Thyroid gland (tissue), 4 donors: Measurements from ENCODE around the gene ZIC2. TPM values are rescaled to one million over a fixed set of nuclear protein-coding genes. Genes with fewer than 3 reads are reported as not detected.

Source experiments
- DNase-seq, 2 donors: peaks; one replicate each; pipeline ENCODE4 v3.0.0-alpha.2; 2019
- H3K27ac ChIP-seq, 3 donors: fragments of 200-600 bp; sonication (generic); 1 replicate in 2 of 3; 2 replicates in 1 of 3; pipeline ENCODE4 v1.5.1; 2016 to 2019; ENCODE audit warnings: mild to moderate bottlenecking in 1 of 3, moderate library complexity in 1 of 3
- H3K27me3 ChIP-seq: fragments of 200-600 bp; sonication (generic); one replicate; pipeline ENCODE4 v1.5.1; 2019
- H3K36me3 ChIP-seq, 2 donors: fragments of 200-600 bp; sonication (generic); one replicate each; pipeline ENCODE4 v1.5.1; 2016 to 2019
- H3K4me1 ChIP-seq, 2 donors: fragments of 200-600 bp; sonication (generic); one replicate each; pipeline ENCODE4 v1.5.1; 2017 to 2019
- H3K4me3 ChIP-seq, 3 donors: fragments of 200-600 bp; sonication (generic); replicated peaks in 1 of 3; 1 replicate in 2 of 3; 2 replicates in 1 of 3; pipeline ENCODE4 v1.5.1; 2016; ENCODE audit warnings: mild to moderate bottlenecking in 1 of 3
- H3K9me3 ChIP-seq: fragments of 200-600 bp; sonication (generic); one replicate; pipeline ENCODE4 v1.5.1; 2017
- POLR2A ChIP-seq, 2 donors: fragments of 450-650 bp; IDR thresholded peaks; one replicate each; pipeline ENCODE4 v1.6.1; 2017; ENCODE audit warnings: antibody characterized with exemption in 2 of 2, mild to moderate bottlenecking in 2 of 2, moderate library complexity in 1 of 2
- WGBS, 2 donors: methylation state at CpG; one replicate each; pipeline ENCODE4 v1.1.5; 2017; 5-methylcytosine and 5-hydroxymethylcytosine counted together
- intact Hi-C: fragments of 100-400 bp; cut with DNase I; formaldehyde crosslinking; loops from one replicate; pipeline ENCODE4 v1.15.1; 2023
- total RNA-seq, 4 donors: library from RNA; depleted of rRNA; stranded (reverse); fragments of >200 nt; gene quantifications; one replicate each; pipeline ENCODE4 v1.2.3, GENCODE V29; 2016
- TF ChIP-seq, protein P1 (sequence below), 6 experiments: fragments of 200-600 bp in 3 of 6; fragments of 450-650 bp in 3 of 6; sonication (generic) in 3 of 6; IDR thresholded peaks; one replicate each; pipeline ENCODE4 v1.5.1; 2016 to 2019; ENCODE audit warnings: antibody characterized with exemption in 6 of 6, mild to moderate bottlenecking in 2 of 6, inconsistent platforms in 1 of 6, moderate library complexity in 1 of 6

ZIC2 gene
- total RNA-seq, 4 donors from 2014 or later = not detected

DNA sequence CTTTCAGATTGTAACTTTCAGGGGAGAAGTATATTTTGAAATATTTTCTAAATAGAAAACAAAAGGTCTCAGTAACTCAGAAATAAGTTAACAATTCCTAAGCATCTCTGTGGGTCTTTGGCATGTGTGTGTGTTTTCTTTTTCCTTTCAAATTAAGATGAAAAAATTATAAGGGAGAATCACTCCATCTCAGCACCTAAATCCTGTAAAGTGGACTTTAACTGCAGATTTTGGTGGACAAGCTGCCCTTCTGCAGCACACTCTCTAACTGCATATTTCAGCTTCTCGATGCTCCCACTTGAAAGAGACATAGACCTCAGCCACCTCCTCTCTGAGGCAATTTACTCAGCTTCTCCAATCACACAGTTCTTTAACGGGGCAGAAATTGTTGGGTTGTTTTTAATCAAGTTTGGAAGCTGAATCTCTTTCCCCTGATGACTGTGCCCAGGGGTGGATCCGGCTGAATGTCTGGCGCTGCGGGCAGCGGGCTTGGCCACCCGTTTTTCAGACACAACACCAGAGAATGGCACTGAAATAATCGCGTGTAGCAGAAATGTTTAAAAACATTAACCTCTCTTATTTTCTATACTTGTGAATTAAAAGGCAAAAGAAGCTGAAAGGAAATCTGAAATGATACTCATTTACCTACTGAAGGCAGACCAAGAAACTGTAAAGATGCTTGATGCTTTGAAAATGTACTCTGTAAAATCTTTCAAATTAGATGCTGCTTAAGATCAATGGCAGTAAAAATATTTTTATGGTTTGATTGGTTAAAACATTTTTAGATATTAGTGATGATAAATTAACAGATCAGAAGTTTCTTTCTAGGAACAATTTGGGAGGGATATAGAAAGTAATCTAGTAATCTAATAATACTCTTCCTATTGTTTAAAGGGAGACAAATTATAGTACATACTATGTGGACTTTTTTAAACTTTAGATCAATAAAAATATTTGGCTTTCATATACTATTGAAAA, 12.4 kb downstream of the ZIC2 start:
- DNase-seq = no peak
- peaks cover 86% of the 10 kb centered on the region for H3K27me3 ChIP-seq

DNA sequence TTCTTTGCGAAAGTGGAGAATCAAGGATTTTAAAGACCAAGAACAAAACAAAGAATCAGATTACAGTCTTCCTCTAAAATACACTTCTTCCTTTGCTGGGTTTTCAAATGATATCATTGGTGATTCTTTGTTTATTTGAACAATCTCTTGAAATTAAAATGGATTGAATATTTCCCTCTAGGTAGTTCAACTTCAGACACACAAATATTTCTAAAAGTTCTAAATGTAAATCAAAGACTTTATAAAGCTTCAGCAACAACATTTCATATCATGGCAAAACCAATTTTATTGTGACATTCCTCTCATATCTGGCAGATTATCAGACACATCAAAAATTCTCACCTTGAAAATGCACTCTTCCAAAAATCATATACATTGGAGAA, 13.0 kb downstream of the ZIC2 start:
- peaks cover 81% of the 10 kb centered on the region for H3K27me3 ChIP-seq
- 24 to 30% methylated on average over 1 of the region's 1 CpG for WGBS, 2 donors
- H3K4me3 ChIP-seq = no peak overlapping the region
- TF ChIP-seq, protein P1, sequence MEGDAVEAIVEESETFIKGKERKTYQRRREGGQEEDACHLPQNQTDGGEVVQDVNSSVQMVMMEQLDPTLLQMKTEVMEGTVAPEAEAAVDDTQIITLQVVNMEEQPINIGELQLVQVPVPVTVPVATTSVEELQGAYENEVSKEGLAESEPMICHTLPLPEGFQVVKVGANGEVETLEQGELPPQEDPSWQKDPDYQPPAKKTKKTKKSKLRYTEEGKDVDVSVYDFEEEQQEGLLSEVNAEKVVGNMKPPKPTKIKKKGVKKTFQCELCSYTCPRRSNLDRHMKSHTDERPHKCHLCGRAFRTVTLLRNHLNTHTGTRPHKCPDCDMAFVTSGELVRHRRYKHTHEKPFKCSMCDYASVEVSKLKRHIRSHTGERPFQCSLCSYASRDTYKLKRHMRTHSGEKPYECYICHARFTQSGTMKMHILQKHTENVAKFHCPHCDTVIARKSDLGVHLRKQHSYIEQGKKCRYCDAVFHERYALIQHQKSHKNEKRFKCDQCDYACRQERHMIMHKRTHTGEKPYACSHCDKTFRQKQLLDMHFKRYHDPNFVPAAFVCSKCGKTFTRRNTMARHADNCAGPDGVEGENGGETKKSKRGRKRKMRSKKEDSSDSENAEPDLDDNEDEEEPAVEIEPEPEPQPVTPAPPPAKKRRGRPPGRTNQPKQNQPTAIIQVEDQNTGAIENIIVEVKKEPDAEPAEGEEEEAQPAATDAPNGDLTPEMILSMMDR (IDR thresholded peaks at IDR 0.05) = no peak
- TF ChIP-seq POLR2A (IDR thresholded peaks at IDR 0.05) = no peak
- DNase-seq = no peak
- H3K36me3 ChIP-seq = no peaks in the 10 kb centered on the region
- H3K9me3 ChIP-seq = no peaks in the 10 kb centered on the region
- no peak overlapping the region for H3K27ac ChIP-seq
- intact Hi-C loops = loop anchor here (5.0 kb wide), 1 partner anchor 37 kb away; no protein-coding TSS in a partner anchor
- H3K4me1 ChIP-seq = peaks cover 0 to 5% of the 10 kb centered on the region in 2 donors

More for the DNA sequence above, 12.4 kb downstream of the ZIC2 start:
- Histone ChIP-seq H3K9me3 (no peaks in the 10 kb centered on the region), H3K4me3 (no peak overlapping the region), H3K27ac (no peak overlapping the region), H3K36me3 (no peaks in the 10 kb centered on the region), H3K4me1 (peaks cover 0 to 10% of the 10 kb centered on the region in 2 donors)
- WGBS, 2 donors = 11 to 12% methylated on average over 9 of the region's 9 CpGs
- intact Hi-C loops = no loop called here
- no peak for TF ChIP-seq POLR2A (IDR thresholded peaks at IDR 0.05)
- TF ChIP-seq, protein P1 (IDR thresholded peaks at IDR 0.05) = no peak

DNA sequence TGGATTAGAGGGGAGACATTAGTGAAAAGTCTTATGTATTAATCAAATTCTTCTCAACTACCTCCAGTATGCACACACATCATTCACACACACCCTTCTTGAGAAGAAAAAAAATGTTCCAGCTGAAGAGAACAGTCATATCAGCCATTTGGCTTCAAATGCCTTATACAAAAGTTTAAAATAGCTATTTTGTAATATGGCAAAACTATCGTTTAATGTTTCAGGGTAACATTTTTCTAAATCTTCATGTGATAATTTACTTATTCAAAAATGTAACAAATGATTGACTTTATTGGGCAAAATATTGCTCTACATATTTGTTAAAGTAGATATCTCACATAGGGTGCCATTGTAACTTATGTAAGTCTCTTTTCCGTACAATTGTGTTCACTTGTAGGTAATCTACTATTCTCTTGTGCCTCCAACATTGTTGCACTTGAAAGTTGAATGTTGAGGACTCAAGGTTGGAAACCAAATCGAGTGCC, 13.6 kb downstream of the ZIC2 start:
- Histone ChIP-seq H3K36me3 (no peaks in the 10 kb centered on the region), H3K9me3 (no peaks in the 10 kb centered on the region), H3K4me3 (no peak overlapping the region), H3K27me3 (peaks cover 76% of the 10 kb centered on the region), H3K4me1 (peaks cover 0 to 4% of the 10 kb centered on the region in 2 donors), H3K27ac (no peak overlapping the region)
- 14 to 21% methylated on average over 3 of the region's 3 CpGs for WGBS, 2 donors
- intact Hi-C loops = loop anchor here (5.0 kb wide), 1 partner anchor 38 kb away; no protein-coding TSS in a partner anchor
- TF ChIP-seq, protein P1 (IDR thresholded peaks at IDR 0.05) = no peak
- TF ChIP-seq POLR2A (IDR thresholded peaks at IDR 0.05) = no peak
- no peak for DNase-seq

DNA sequence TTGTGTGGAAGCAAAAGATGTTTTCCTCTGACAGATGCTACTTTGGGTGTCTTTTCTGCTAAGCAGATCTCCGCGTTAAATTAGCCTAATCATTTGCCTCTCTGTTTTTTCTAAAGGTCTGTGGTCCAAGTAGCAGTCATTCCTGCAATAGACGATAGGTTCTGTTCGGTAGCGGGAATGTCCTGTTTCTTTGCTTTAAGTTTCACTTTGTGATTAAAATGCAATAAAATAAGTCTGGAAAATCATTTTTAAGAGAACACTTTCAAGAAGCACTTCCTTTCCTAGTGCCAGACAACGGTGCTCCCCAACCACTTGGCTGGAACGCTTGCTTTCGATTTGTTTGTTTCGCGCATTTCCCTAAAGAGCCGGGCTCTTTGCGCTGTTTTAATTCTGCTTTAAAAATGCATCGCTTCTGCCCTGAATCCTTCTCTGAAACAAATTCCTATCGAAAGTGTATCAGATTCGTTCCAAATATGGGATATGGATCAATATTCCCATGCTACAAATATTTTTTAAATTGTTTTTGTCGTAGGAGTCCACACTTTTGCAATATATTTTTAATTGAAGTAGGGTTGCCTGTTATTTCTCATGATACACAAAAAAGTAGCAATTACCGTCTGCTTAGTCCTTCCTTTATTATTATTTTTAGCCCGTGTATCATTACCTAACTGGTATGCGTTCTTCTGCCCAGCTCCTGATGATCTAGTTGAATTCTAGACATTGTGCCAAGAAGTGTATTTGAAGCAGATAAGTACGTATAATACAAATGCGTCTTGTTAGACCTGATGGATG, 14.2 kb downstream of the ZIC2 start:
- H3K36me3 ChIP-seq = no peaks in the 10 kb centered on the region
- intact Hi-C loops = loop anchor here (5.0 kb wide), 1 partner anchor 38 kb away; no protein-coding TSS in a partner anchor
- 10 to 13% methylated on average over 21 of the region's 21 CpGs for WGBS, 2 donors
- no peak overlapping the region for H3K27ac ChIP-seq
- H3K9me3 ChIP-seq = no peaks in the 10 kb centered on the region
- H3K4me3 ChIP-seq = no peak overlapping the region
- TF ChIP-seq, protein P1 (IDR thresholded peaks at IDR 0.05) = no peak
- no peak for TF ChIP-seq POLR2A (IDR thresholded peaks at IDR 0.05)
- peaks cover 71% of the 10 kb centered on the region for H3K27me3 ChIP-seq
- H3K4me1 ChIP-seq = no peaks in the 10 kb centered on the region
- no peak for DNase-seq
